Activated CD4-positive, alpha-beta T cell treated with anti-CD3 and anti-CD28 coated beads, Interleukin-10, Interleukin-2, amounts not matched to agents 100 ng/mL and 50 ng/mL, durations not matched to agents 16 hours and 8 hours (primary cell): Measurements from ENCODE around the gene ACTA2.

Source experiments
- DNase-seq: peaks from one replicate; pipeline ENCODE4 v3.0.0-alpha.2; 2020

The ACTA2 gene

GRCh38 chr10:88952647-88953111, at the start of gene ACTA2:
TSS of gene ACTA2 (minus strand) at chr10:88952773. CDS start at chr10:88948930, 3,843 bp downstream.
- no peak for DNase-seq

- DNase-seq = peak; percentile 44
Measured at GRCh38 chr10:89001729-89002072, 49.1 kb upstream of the ACTA2 start.

GRCh38 chr10:89001024-89001728, 48.6 kb upstream of the ACTA2 start:
- DNase-seq = peak; percentile 85

GRCh38 chr10:88999625-89000024, 47.1 kb upstream of the ACTA2 start:
- no peak for DNase-seq

GRCh38 chr10:88996927-88997326, 44.4 kb upstream of the ACTA2 start:
- DNase-seq = peak; percentile 28

GRCh38 chr10:88995156-88995876, 42.7 kb upstream of the ACTA2 start:
- peak; percentile 65 for DNase-seq

- peak; percentile 33 for DNase-seq
Measured at GRCh38 chr10:88994019-88994418, 41.4 kb upstream of the ACTA2 start.

GRCh38 chr10:88992921-88993524, 40.5 kb upstream of the ACTA2 start:
- DNase-seq = no peak

- peak; percentile 63 for DNase-seq
Measured at GRCh38 chr10:88991899-88992320, 39.3 kb upstream of the ACTA2 start.

- DNase-seq = peak; percentile 87
Measured at GRCh38 chr10:88991161-88991898, 38.8 kb upstream of the ACTA2 start.

GRCh38 chr10:88990384-88991160, 38.0 kb upstream of the ACTA2 start, which contains the start of gene FAS:
TSS of gene FAS (plus strand) at chr10:88990798. CDS start at chr10:88990877, 79 bp downstream.
- peak; percentile 88 for DNase-seq

GRCh38 chr10:88989824-88990383, 37.3 kb upstream of the ACTA2 start:
- DNase-seq = no peak

- no peak for DNase-seq
Measured at GRCh38 chr10:88989423-88989822, 36.9 kb upstream of the ACTA2 start.

- no peak for DNase-seq
Measured at GRCh38 chr10:88987840-88988239, 35.3 kb upstream of the ACTA2 start.

- peak; percentile 80 for DNase-seq
Measured at GRCh38 chr10:88987243-88987725, 34.7 kb upstream of the ACTA2 start.

GRCh38 chr10:88986549-88987242, 34.1 kb upstream of the ACTA2 start:
- no peak for DNase-seq

- peak; percentile 44 for DNase-seq
Measured at GRCh38 chr10:88984525-88984924, 32.0 kb upstream of the ACTA2 start.

GRCh38 chr10:88983939-88984338, 31.4 kb upstream of the ACTA2 start:
- no peak for DNase-seq

GRCh38 chr10:88983206-88983605, 30.6 kb upstream of the ACTA2 start:
- no peak for DNase-seq

- DNase-seq = no peak
Measured at GRCh38 chr10:88982366-88982765, 29.8 kb upstream of the ACTA2 start.

- DNase-seq = no peak
Measured at GRCh38 chr10:88981435-88981834, 28.9 kb upstream of the ACTA2 start.
